HEK293 (cell line): ENCODE results near the gene PHETA2.

Experiments used
- CTCF ChIA-PET: fragments of 350-600 bp; formaldehyde crosslinking; extraction: SDS; loops from one replicate; lab custom pipeline; 2021; ENCODE audit warnings: antibody characterized with exemption; lab: Yijun Ruan, JAX
- POLR2A ChIA-PET: fragments of 300-600 bp; formaldehyde crosslinking; extraction: SDS; loops from one replicate; lab custom pipeline; 2020; ENCODE audit warnings: antibody characterized with exemption, inconsistent platforms; lab: Yijun Ruan, JAX
- H3K27ac ChIP-seq: fragments of 200-500 bp; sonication (Bioruptor generic); 2 replicates; pipeline ENCODE4 v1.5.1; 2014; ENCODE audit warnings: low read depth, low read length, control low read depth, inconsistent platforms; ENCODE audit errors: extremely low read depth
- H3K36me3 ChIP-seq, 2 experiments: fragments of 200-500 bp in 1 of 2; sonication (Bioruptor generic) in 1 of 2; 1 replicate in 1 of 2; 2 replicates in 1 of 2; pipeline ENCODE4 v1.5.1; 2014 to 2017; ENCODE audit warnings: inconsistent platforms in 2 of 2, low read length in 2 of 2; ENCODE audit not compliant: control insufficient read depth in 2 of 2, insufficient read depth in 1 of 2
- H3K4me1 ChIP-seq: fragments of 200-500 bp; sonication (Bioruptor generic); 2 replicates; pipeline ENCODE4 v1.5.1; 2014; ENCODE audit warnings: mild to moderate bottlenecking, low read length, inconsistent platforms; ENCODE audit not compliant: control insufficient read depth, insufficient read depth
- H3K4me3 ChIP-seq: 2 replicates; pipeline ENCODE4 v1.5.1; 2011; ENCODE audit warnings: low read depth, mild to moderate bottlenecking, control low read depth, low read length, moderate library complexity
- H3K9me3 ChIP-seq: fragments of 200-500 bp; sonication (Bioruptor generic); 2 replicates; pipeline ENCODE4 v1.5.1; 2014; ENCODE audit warnings: low read depth, low read length, inconsistent platforms; ENCODE audit not compliant: control insufficient read depth, insufficient read depth
- CTCF ChIP-seq: fragments of 450-650 bp; formaldehyde crosslinking; IDR thresholded peaks from 2 replicates; pipeline ENCODE4 v1.5.1; 2016; ENCODE audit warnings: missing biosample characterization, missing genetic modification characterization
- PRDM1 ChIP-seq: fragments of 450-650 bp; formaldehyde crosslinking; IDR thresholded peaks from 2 replicates; pipeline ENCODE4; 2016; ENCODE audit warnings: missing biosample characterization, missing genetic modification characterization
- PRDM10 ChIP-seq: fragments of 450-650 bp; formaldehyde crosslinking; IDR thresholded peaks from 2 replicates; pipeline ENCODE4 v1.5.1; 2016; ENCODE audit warnings: missing biosample characterization, missing genetic modification characterization
- REST ChIP-seq: fragments of 450-650 bp; formaldehyde crosslinking; IDR thresholded peaks from 2 replicates; pipeline ENCODE4 v1.5.1; 2016; ENCODE audit warnings: missing biosample characterization, missing genetic modification characterization
- YY1 ChIP-seq: fragments of 450-650 bp; formaldehyde crosslinking; IDR thresholded peaks from 2 replicates; pipeline ENCODE4 v1.5.1; 2018; ENCODE audit warnings: missing biosample characterization, missing genetic modification characterization
- ZBTB48 ChIP-seq: fragments of 450-650 bp; formaldehyde crosslinking; IDR thresholded peaks from 2 replicates; pipeline ENCODE4 v1.5.1; 2016; ENCODE audit warnings: missing biosample characterization, missing genetic modification characterization
- ZBTB8A ChIP-seq: fragments of 450-650 bp; formaldehyde crosslinking; IDR thresholded peaks from 2 replicates; pipeline ENCODE4 v1.5.1; 2016; ENCODE audit warnings: missing biosample characterization, missing genetic modification characterization
- ZEB2 ChIP-seq: fragments of 450-650 bp; formaldehyde crosslinking; IDR thresholded peaks from 2 replicates; pipeline ENCODE4 v1.5.1; 2016; ENCODE audit warnings: missing biosample characterization, missing genetic modification characterization
- ZNF341 ChIP-seq: fragments of 450-650 bp; formaldehyde crosslinking; IDR thresholded peaks from 2 replicates; pipeline ENCODE4; 2016; ENCODE audit warnings: low read depth, missing biosample characterization, missing genetic modification characterization
- ZNF354C ChIP-seq: fragments of 450-650 bp; formaldehyde crosslinking; IDR thresholded peaks from 2 replicates; pipeline ENCODE4 v1.5.1; 2016; ENCODE audit warnings: missing biosample characterization, missing genetic modification characterization, low read depth, borderline replicate concordance
- ZNF433 ChIP-seq: fragments of 450-650 bp; formaldehyde crosslinking; IDR thresholded peaks from 2 replicates; pipeline ENCODE4 v1.5.1; 2016; ENCODE audit warnings: missing biosample characterization, missing genetic modification characterization, low read depth
- ZNF585B ChIP-seq: fragments of 450-650 bp; formaldehyde crosslinking; IDR thresholded peaks from 2 replicates; pipeline ENCODE4 v1.5.1; 2016; ENCODE audit warnings: missing biosample characterization, missing genetic modification characterization
- ZNF596 ChIP-seq: fragments of 450-650 bp; IDR thresholded peaks from 2 replicates; pipeline ENCODE4 v1.5.0; 2018; ENCODE audit warnings: missing biosample characterization, mild to moderate bottlenecking, missing genetic modification characterization, moderate library complexity
- ZNF610 ChIP-seq: fragments of 450-650 bp; formaldehyde crosslinking; IDR thresholded peaks from 2 replicates; pipeline ENCODE4 v1.5.1; 2016; ENCODE audit warnings: missing biosample characterization, missing genetic modification characterization, borderline replicate concordance
- ZNF624 ChIP-seq: fragments of 450-650 bp; formaldehyde crosslinking; IDR thresholded peaks from 2 replicates; pipeline ENCODE4 v1.5.1; 2017; ENCODE audit warnings: missing biosample characterization, missing genetic modification characterization
- ZNF692 ChIP-seq: fragments of 450-650 bp; formaldehyde crosslinking; IDR thresholded peaks from 2 replicates; pipeline ENCODE4 v1.5.1; 2016; ENCODE audit warnings: missing biosample characterization, missing genetic modification characterization
- ZNF791 ChIP-seq: fragments of 450-650 bp; formaldehyde crosslinking; IDR thresholded peaks from 2 replicates; pipeline ENCODE4 v1.5.1; 2016; ENCODE audit warnings: missing biosample characterization, missing genetic modification characterization
- ZSCAN16 ChIP-seq: fragments of 450-650 bp; formaldehyde crosslinking; IDR thresholded peaks from 2 replicates; pipeline ENCODE4 v1.5.1; 2016; ENCODE audit warnings: missing biosample characterization, missing genetic modification characterization

PHETA2 gene

GRCh38 chr22:42078469-42079318 is 4.6 kb downstream of the PHETA2 start:
- POLR2A ChIA-PET: interaction anchor here (0.5 to 3.3 kb wide), 6 partner anchors 8 to 381 kb away, joined by 4 to 56 read pairs (median 11); partner anchors contain the start of genes CENPM, NAGA and NDUFA6
- TF ChIP-seq ZNF433 (tag by site-specific recombination) (no peak), REST (tag by site-specific recombination) (no peak), ZNF791 (tag by site-specific recombination) (no peak), ZNF585B (tag by site-specific recombination) (0 out of 2 replicates have a peak, but pooled peaks have one; percentile 10), PRDM10 (peak; percentile 50; the same call in 1 of the 2 replicates), ZSCAN16 (tag by site-specific recombination) (no peak), ZNF596 (tag by site-specific recombination) (0 out of 2 replicates have a peak, but pooled peaks have one; percentile 5), ZBTB48 (tag by site-specific recombination) (peak; percentile 60; the same call in 1 of the 2 replicates)
- Histone ChIP-seq H3K4me1 (peaks cover 4% of the 10 kb centered on the region; the same call in 1 of the 2 replicates), H3K4me3 (peak overlapping the region; percentile 93), H3K9me3 (no peaks in the 10 kb centered on the region), H3K27ac (peak overlapping the region; percentile 73), H3K36me3 (peaks cover 0 to 23% of the 10 kb centered on the region in 2 experiments; a peak in 2 of 3 replicates)
- CTCF ChIA-PET: no interaction called here

GRCh38 chr22:42079319-42080251 is 5.5 kb downstream of the PHETA2 start, which contains the start of gene SMDT1:
Gene SMDT1 (plus strand): TSS chr22:42079700. CDS start chr22:42079769, 69 bp downstream.
- peak within 1 kb of the TSS; percentile 73 for H3K27ac ChIP-seq
- H3K4me3 ChIP-seq: peak within 1 kb of the TSS; percentile 93
- ChIA-PET POLR2A (interaction anchor here (0.5 to 3.3 kb wide), 10 partner anchors 9 to 382 kb away, joined by 3 to 56 read pairs (median 4); partner anchors contain the start of genes CENPM, NAGA and NDUFA6), CTCF (interaction anchor here (0.6 to 1.7 kb wide), 5 partner anchors 10 to 299 kb away, joined by 3 to 14 read pairs (median 3); partner anchors contain the start of gene NDUFA6)
- peaks cover 4% of the 10 kb centered on the region; the same call in 1 of the 2 replicates for H3K4me1 ChIP-seq
- H3K36me3 ChIP-seq: peaks cover 0 to 32% of the 10 kb centered on the region in 2 experiments; a peak in 2 of 3 replicates
- no peaks in the 10 kb centered on the region for H3K9me3 ChIP-seq
- TF ChIP-seq ZNF692 (tag by site-specific recombination) (peak; percentile 90), YY1 (peak; percentile 98), ZEB2 (tag by site-specific recombination) (peak; percentile 97), ZNF610 (tag by site-specific recombination) (peak; percentile 88; the same call in 1 of the 2 replicates), ZNF624 (tag by site-specific recombination) (no peak), ZNF341 (tag by site-specific recombination) (peak; percentile 84), PRDM1 (peak; percentile 72; the same call in 1 of the 2 replicates), ZBTB8A (tag by site-specific recombination) (peak; percentile 99), ZNF354C (no peak), CTCF (tag by site-specific recombination) (no peak), ZNF433 (tag by site-specific recombination) (no peak)
